Heart left ventricle (tissue), 16 donors: ENCODE data around the gene L2HGDH. TPM values are rescaled to one million over a fixed set of nuclear protein-coding genes. Genes with fewer than 3 reads are reported as not detected.
A peak's percentile ranks its signal among the peaks of the same experiment; 100 is the strongest.
"Not testable (repeated sequence)": the region's sequence is repeated elsewhere in the genome, so short reads cannot be mapped to it uniquely, and the experiment has no call there.

Experiments used
- ATAC-seq, 4 donors: fragments of 200-7000 bp; cut with Tn5 transposase; one replicate each; pipeline ENCODE4 v1.9.1; 2020 to 2022; ENCODE audit warnings: moderate library complexity in 4 of 4, mild to moderate bottlenecking in 3 of 4, moderate number of reproducible peaks in 1 of 4
- DNase-seq, 5 donors: peaks; one replicate each; pipeline ENCODE4 v3.0.0-alpha.2; 2020
- H3K27ac ChIP-seq, 12 donors: fragments of 200-600 bp; sonication (generic) in 4 of 12; one replicate each; pipeline versions ENCODE4 v1.5.0 to v1.8.0; 2016 to 2022; ENCODE audit warnings: mild to moderate bottlenecking in 2 of 12
- H3K27me3 ChIP-seq, 9 donors: fragments of 200-600 bp; sonication (generic) in 2 of 9; one replicate each; pipeline versions ENCODE4 v1.5.1 to v1.8.0; 2016 to 2022; ENCODE audit warnings: mild to moderate bottlenecking in 3 of 9
- H3K36me3 ChIP-seq, 9 donors: fragments of 200-600 bp; sonication (generic) in 2 of 9; one replicate each; pipeline versions ENCODE4 v1.5.0 to v1.8.0; 2018 to 2022; ENCODE audit warnings: mild to moderate bottlenecking in 2 of 9
- H3K4me1 ChIP-seq, 12 donors: fragments of 200-600 bp; sonication (generic) in 4 of 12; one replicate each; pipeline versions ENCODE4 v1.5.0 to v1.8.0; 2016 to 2022; ENCODE audit warnings: mild to moderate bottlenecking in 3 of 12
- H3K4me3 ChIP-seq, 12 donors: fragments of 200-600 bp; sonication (generic) in 4 of 12; one replicate each; pipeline versions ENCODE4 v1.5.0 to v1.8.0; 2017 to 2022; ENCODE audit warnings: mild to moderate bottlenecking in 9 of 12, moderate library complexity in 4 of 12
- H3K9me3 ChIP-seq, 12 donors: fragments of 200-600 bp; sonication (generic) in 4 of 12; one replicate each; pipeline versions ENCODE4 v1.5.0 to v1.8.0; 2016 to 2022; ENCODE audit warnings: mild to moderate bottlenecking in 1 of 12
- POLR2A ChIP-seq, 2 donors: fragments of 450-650 bp; IDR thresholded peaks; one replicate each; pipeline ENCODE4 v1.6.1; 2017; ENCODE audit warnings: antibody characterized with exemption in 2 of 2, mild to moderate bottlenecking in 2 of 2, moderate library complexity in 2 of 2
- WGBS, 4 donors: extraction: QIAGEN DNeasy Blood & Tissue Kit in 2 of 4; methylation state at CpG; one replicate each; pipeline versions ENCODE4 v1.1.5 to v1.1.7; 2013 to 2018; 5-methylcytosine and 5-hydroxymethylcytosine counted together
- intact Hi-C, 10 donors: fragments of 100-400 bp; cut with DNase I; formaldehyde crosslinking; loops; one replicate each; pipeline versions ENCODE4 v1.11.1 to v1.14.2; 2022
- polyA plus RNA-seq, 2 donors: library from polyadenylated mRNA; stranded (reverse); fragments of 200-250 nt; gene quantifications; one replicate each; pipeline ENCODE4 v1.2.3, GENCODE V29; 2013
- total RNA-seq, 9 donors: library from RNA; depleted of rRNA in 2 of 9; stranded (reverse); fragments of >200 nt in 2 of 9; fragmentation: NEBNext Ultra II Directional in 3 of 9; extraction: Animal tissue kit (Norgen Biotek cat#: 25700) in 3 of 9; gene quantifications; one replicate each; pipeline versions ENCODE4 v1.1.0 to v1.2.4, GENCODE V29; 2016 to 2023
- TF ChIP-seq, protein P1 (sequence below), 12 donors: fragments of 200-600 bp; sonication (generic) in 4 of 12; IDR thresholded peaks; one replicate each; pipeline versions ENCODE4 v1.5.0 to v1.8.0; 2018 to 2022; ENCODE audit warnings: antibody characterized with exemption in 12 of 12, mild to moderate bottlenecking in 5 of 12
- donor health status: ischemic (EF 13 %, LVEDD 7.1; RV severe dilation, severe dysfunction).
- donor health status: healthy with polysubstance abuse.
- donor health status: DM: no; HTN: yes; CAD: no.
- donor health status: DM: no; HTN: no; CAD: no.
- donor health status: ischemic (EF 25% LVEDD 6.9; RV normal size, moderate dysfunction).
- donor health status: ischemic (EF 25% LVEDD 5.7; RV mildly dilated, moderate dysfunction).
- donor health status: healthy.
- donor health status: DM: yes; HTN: yes; CAD: no.
- donor health status: ischemic (EF 35%, LVEDD 5.7; RV mildly dilated, moderate dysfunction).
- donor health status: nonischemic (EF 11% LVEDD 7.7; RV severe dilation, severe dysfunction).
- donor health status: DM: yes; HTN: yes; CAD: no.
- donor health status: PGD.
- donor health status: ischemic (EF 29% LVEDD 5.4; RV normal size, mild dysfunction).
- donor health status: nonischemic (EF 23%, LVEDD 6.1; RV moderate dilation, normal function).

The L2HGDH gene
- total and polyA plus RNA-seq, 11 donors, result 2.5 to 12.2 (median 9.1) TPM

DNA sequence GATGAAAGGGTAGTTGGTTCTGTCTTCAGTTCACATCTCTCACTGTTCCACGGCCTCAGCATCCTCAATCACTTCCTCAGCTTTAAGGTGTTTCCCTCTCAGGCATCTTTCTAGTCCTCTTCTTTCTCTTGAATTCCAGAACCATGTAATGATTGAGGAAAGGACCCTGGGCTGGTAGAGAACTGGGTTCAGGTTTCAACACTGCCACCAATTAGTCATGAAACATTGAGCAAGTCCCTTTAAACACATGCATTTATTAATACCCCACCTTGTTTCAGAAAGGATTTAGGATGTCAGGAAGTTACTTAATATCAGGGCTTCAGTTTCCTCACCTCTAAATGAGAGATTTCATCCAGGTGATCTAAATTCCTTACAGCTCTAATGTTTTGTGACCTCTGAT is 7.3 kb upstream of the L2HGDH start:
- no peak for ATAC-seq
- no peak for DNase-seq
- no peaks in the 10 kb centered on the region for H3K27me3 ChIP-seq
- no peak overlapping the region for H3K4me3 ChIP-seq
- H3K27ac ChIP-seq, result peak overlapping the region in 1 of 12 donors; percentile 77
- 68 to 89% (median 83%) methylated on average over 1 of the region's 1 CpG for WGBS, 4 donors
- peaks cover 0 to 16% (median 8%) of the 10 kb centered on the region in 9 donors for H3K36me3 ChIP-seq
- H3K4me1 ChIP-seq, result peaks cover 0 to 28% (median 8%) of the 10 kb centered on the region in 12 donors
- intact Hi-C loops, result loop anchor here in 1 of 10 donors (1.0 kb wide), 1 partner anchor 213 kb away; the partner anchor contains the start of gene MAP4K5
- H3K9me3 ChIP-seq, result no peaks in the 10 kb centered on the region
- TF ChIP-seq, protein P1, sequence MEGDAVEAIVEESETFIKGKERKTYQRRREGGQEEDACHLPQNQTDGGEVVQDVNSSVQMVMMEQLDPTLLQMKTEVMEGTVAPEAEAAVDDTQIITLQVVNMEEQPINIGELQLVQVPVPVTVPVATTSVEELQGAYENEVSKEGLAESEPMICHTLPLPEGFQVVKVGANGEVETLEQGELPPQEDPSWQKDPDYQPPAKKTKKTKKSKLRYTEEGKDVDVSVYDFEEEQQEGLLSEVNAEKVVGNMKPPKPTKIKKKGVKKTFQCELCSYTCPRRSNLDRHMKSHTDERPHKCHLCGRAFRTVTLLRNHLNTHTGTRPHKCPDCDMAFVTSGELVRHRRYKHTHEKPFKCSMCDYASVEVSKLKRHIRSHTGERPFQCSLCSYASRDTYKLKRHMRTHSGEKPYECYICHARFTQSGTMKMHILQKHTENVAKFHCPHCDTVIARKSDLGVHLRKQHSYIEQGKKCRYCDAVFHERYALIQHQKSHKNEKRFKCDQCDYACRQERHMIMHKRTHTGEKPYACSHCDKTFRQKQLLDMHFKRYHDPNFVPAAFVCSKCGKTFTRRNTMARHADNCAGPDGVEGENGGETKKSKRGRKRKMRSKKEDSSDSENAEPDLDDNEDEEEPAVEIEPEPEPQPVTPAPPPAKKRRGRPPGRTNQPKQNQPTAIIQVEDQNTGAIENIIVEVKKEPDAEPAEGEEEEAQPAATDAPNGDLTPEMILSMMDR (IDR thresholded peaks at IDR 0.05), result no peak
- no peak for TF ChIP-seq POLR2A (IDR thresholded peaks at IDR 0.05)

DNA sequence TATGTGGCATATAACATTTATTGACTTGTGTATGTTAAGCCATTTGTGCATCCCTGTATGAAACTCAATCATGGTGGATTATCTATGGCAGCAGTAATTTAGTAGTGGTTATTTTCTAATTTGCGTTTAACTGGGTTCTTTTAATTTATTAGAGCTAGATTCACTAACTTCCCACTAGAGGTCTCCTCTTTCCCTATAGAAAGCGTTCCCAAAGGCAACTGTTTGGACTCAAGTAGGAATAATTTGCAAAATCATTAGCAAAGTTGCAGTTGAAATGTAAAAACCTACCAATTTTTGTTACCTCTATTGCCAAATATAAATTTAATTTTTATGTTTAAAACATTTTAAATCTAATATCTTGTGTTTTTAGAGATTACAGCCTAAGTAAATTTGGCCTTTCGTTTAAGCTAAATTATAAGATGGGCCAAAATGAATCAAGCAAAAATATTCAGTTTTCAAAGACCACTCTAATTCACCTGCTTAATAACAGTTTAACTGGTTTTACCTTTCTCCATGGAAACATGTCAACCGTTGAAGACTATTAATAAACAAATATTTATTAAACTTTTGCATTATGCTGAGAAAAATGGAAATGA is 6.1 kb upstream of the L2HGDH start:
- intact Hi-C loops, result no loop called here
- TF ChIP-seq, protein P1 (IDR thresholded peaks at IDR 0.05), result peak; percentile 39 to 77 (median 64)
- TF ChIP-seq POLR2A (IDR thresholded peaks at IDR 0.05), result no peak
- Histone ChIP-seq H3K36me3 (peaks cover 0 to 6% (median 0%) of the 10 kb centered on the region in 9 donors), H3K4me3 (no peak overlapping the region), H3K4me1 (peaks cover 0 to 32% (median 12%) of the 10 kb centered on the region in 12 donors), H3K27ac (no peak overlapping the region), H3K9me3 (no peaks in the 10 kb centered on the region), H3K27me3 (no peaks in the 10 kb centered on the region)
- no peak for DNase-seq
- no peak for ATAC-seq
- 40 to 55% (median 46%) methylated on average over 4 of the region's 4 CpGs for WGBS, 4 donors

DNA sequence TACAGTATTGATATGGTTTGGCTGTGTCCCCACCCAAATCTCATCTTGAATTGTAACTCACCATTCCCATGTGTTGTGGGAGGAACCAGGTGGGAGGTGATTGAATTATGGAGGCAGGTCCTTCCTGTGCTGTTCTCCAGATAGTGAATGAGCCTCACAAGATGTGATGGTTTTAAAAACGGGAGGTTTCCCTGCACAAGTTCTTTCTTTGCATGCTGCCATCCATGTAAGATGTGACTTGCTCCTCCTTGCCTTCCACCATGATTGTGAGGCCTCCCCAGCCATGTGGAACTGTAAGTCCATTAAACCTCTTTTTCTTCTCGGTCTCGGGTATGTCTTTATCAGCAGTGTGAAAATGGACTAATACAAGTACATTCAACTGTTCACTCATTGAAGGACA is 2.1 kb upstream of the L2HGDH start:
- not testable (repeated sequence) for H3K4me3 ChIP-seq, H3K36me3 ChIP-seq, H3K9me3 ChIP-seq, H3K27me3 ChIP-seq, ATAC-seq, H3K27ac ChIP-seq, DNase-seq
- WGBS, 4 donors, result 93 to 100% (median 97%) methylated on average over 3 of the region's 3 CpGs
- intact Hi-C loops, result loop anchor here in 3 of 10 donors (5.0 kb wide), 2 partner anchors 82 to 83 kb away; partner anchors contain the start of genes SOS2 (in 3 of the 3) and CDKL1 (in 1 of the 3)
- peaks cover 0 to 27% (median 18%) of the 10 kb centered on the region in 12 donors for H3K4me1 ChIP-seq

DNA sequence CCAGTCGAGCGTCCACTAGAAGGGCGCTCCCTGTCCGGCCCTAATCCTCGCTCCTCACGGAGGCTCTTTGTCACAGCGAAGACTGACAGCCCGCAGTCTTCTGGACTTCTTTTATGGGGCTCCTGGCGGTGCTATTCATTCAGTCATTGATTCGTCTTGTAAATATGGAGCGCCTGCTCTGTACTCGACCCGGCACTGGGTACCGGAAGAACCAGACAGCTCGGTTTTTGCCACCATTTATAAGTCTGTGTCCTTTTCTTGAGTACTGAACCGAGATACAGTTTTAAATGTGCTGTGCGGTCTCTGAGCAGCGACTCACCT is 665 bp upstream of the L2HGDH start:
- peak overlapping the region; percentile 64 to 96 (median 84) for H3K4me3 ChIP-seq
- H3K27ac ChIP-seq, result peak overlapping the region; percentile 67 to 95 (median 93)
- peak in 2 of 4 donors; percentile 2 to 32 for ATAC-seq
- intact Hi-C loops, result loop anchor here in 3 of 10 donors (5.0 kb wide), 2 partner anchors 80 to 85 kb away; partner anchors contain the start of genes SOS2 (in 3 of the 3) and CDKL1 (in 1 of the 3)
- H3K4me1 ChIP-seq, result peaks cover 0 to 21% (median 17%) of the 10 kb centered on the region in 12 donors
- TF ChIP-seq, protein P1 (IDR thresholded peaks at IDR 0.05), result no peak
- TF ChIP-seq POLR2A (IDR thresholded peaks at IDR 0.05), result no peak
- H3K36me3 ChIP-seq, result no peaks in the 10 kb centered on the region
- no peak for DNase-seq
- H3K9me3 ChIP-seq, result no peaks in the 10 kb centered on the region
- WGBS, 4 donors, result 1 to 28% (median 4%) methylated on average over 4 to 18 of the region's 18 CpGs
- H3K27me3 ChIP-seq, result no peaks in the 10 kb centered on the region
